ENCODE measurements around the gene HAPLN3.

The HAPLN3 gene

DNA sequence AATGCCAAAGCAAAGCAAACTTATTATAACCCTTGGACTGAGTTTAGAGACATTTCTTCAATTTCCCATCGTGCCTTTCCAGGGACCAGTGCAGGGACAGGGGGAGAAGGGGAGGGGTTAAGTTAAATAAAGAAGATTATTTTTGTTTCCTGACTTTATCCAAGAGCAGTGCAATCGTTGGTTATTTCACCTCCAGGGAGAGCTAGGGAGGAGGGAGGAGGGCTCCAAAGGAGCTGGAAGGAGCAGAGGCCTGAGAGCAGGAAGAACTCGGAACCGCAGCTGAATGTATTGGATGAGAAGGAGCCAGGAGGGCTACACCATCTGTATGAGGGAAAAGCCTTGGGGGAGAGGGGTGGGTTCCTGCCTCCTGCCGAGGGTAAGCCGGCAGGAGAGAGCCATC, 20.7 kb downstream of the HAPLN3 start:
- H3K4me3 ChIP-seq (ENCODE audit: control insufficient read depth in 1 of 7, extremely low read depth in 1 of 7, insufficient read depth in 4 of 7, low read depth in 2 of 7, low read length in 6 of 7), result no peak overlapping the region
- H3K36me3 ChIP-seq (ENCODE audit: control insufficient read depth in 4 of 4, insufficient read depth in 4 of 4, low read length in 3 of 4), result peaks cover 0 to 2% (median 0%) of the 10 kb centered on the region in 4 experiments
- no peak overlapping the region for H3K27ac ChIP-seq (ENCODE audit: insufficient read depth in 1 of 2, low read depth in 1 of 2, low read length in 2 of 2, poor library complexity in 1 of 2, severe bottlenecking in 2 of 2)
- no peaks in the 10 kb centered on the region for H3K9me3 ChIP-seq (ENCODE audit: control extremely low read depth in 1 of 5, control insufficient read depth in 4 of 5, insufficient read depth in 2 of 5, low read depth in 1 of 5, low read length in 4 of 5)
- peaks cover 0 to 14% (median 4%) of the 10 kb centered on the region in 5 experiments for H3K27me3 ChIP-seq (replicated peaks in 2 of 5; ENCODE audit: control insufficient read depth in 4 of 5, insufficient read depth in 5 of 5, low read length in 4 of 5)
- ChIA-PET POLR2A (no interaction called here), CTCF (interaction anchor here (1.1 to 1.2 kb wide), 2 partner anchors 9 to 250 kb away, joined by 3 read pairs; no protein-coding TSS in a partner anchor)
- no peaks in the 10 kb centered on the region for H3K4me1 ChIP-seq (ENCODE audit: control extremely low read depth in 1 of 4, control insufficient read depth in 4 of 4, insufficient read depth in 4 of 4, low read length in 3 of 4)
- no peak for DNase-seq
- 79% methylated on average over 5 of the region's 6 CpGs for WGBS (ENCODE audit: insufficient coverage)

DNA sequence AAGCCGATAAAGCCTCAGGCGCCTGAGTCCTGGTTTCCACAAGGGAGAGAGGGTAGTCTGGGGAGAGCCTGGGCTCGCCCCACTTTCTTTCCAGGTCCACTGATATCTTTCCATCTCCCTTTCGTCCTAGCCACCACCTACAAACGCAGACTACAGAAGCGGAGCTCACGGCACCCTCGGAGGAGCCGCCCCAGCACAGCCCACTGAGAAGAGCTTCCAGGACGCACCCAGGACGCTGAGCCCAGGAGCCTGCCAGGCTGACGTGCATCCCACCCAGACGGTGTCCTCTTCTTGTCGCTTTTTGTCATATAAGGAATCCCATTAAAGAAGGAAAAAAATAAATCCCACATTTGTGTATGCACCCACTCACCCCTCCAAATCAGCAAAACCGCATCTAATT, 21.1 kb downstream of the HAPLN3 start:
- WGBS (ENCODE audit: insufficient coverage), result 97% methylated on average over 12 of the region's 15 CpGs
- H3K27me3 ChIP-seq (replicated peaks in 2 of 5; ENCODE audit: control insufficient read depth in 4 of 5, insufficient read depth in 5 of 5, low read length in 4 of 5), result peaks cover 0 to 14% (median 4%) of the 10 kb centered on the region in 5 experiments
- no peaks in the 10 kb centered on the region for H3K9me3 ChIP-seq (ENCODE audit: control extremely low read depth in 1 of 5, control insufficient read depth in 4 of 5, insufficient read depth in 2 of 5, low read depth in 1 of 5, low read length in 4 of 5)
- CTCF ChIA-PET, result interaction anchor here (1.1 to 1.2 kb wide), 2 partner anchors 9 to 249 kb away, joined by 3 read pairs; no protein-coding TSS in a partner anchor
- no peak overlapping the region for H3K27ac ChIP-seq (ENCODE audit: insufficient read depth in 1 of 2, low read depth in 1 of 2, low read length in 2 of 2, poor library complexity in 1 of 2, severe bottlenecking in 2 of 2)
- POLR2A ChIA-PET, result no interaction called here
- DNase-seq, result no peak
- no peak overlapping the region for H3K4me3 ChIP-seq (ENCODE audit: control insufficient read depth in 1 of 7, extremely low read depth in 1 of 7, insufficient read depth in 4 of 7, low read depth in 2 of 7, low read length in 6 of 7)
- peaks cover 0 to 2% (median 0%) of the 10 kb centered on the region in 4 experiments for H3K36me3 ChIP-seq (ENCODE audit: control insufficient read depth in 4 of 4, insufficient read depth in 4 of 4, low read length in 3 of 4)
- no peaks in the 10 kb centered on the region for H3K4me1 ChIP-seq (ENCODE audit: control extremely low read depth in 1 of 4, control insufficient read depth in 4 of 4, insufficient read depth in 4 of 4, low read length in 3 of 4)

DNA sequence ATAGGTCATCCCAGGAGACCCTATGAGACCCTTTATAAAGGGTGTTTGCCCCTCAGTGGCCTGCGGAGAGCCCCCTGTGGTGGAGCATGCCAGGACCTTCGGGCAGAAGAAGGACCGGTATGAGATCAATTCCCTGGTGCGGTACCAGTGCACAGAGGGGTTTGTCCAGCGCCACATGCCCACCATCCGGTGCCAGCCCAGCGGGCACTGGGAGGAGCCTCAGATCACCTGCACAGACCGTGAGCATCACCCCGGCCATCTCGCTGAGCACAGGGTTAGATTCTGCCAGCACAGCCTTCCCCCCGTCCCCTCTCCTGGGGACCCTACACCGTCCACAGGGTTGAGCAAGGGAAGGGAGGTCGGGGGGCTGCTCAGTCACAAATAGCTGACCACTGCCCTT, 21.6 kb downstream of the HAPLN3 start:
- ChIA-PET POLR2A (no interaction called here), CTCF (interaction anchor here (1.2 kb wide), 1 partner anchor 249 kb away, joined by 3 read pairs; no protein-coding TSS in a partner anchor)
- Histone ChIP-seq H3K4me1 (ENCODE audit: control extremely low read depth in 1 of 4, control insufficient read depth in 4 of 4, insufficient read depth in 4 of 4, low read length in 3 of 4) (no peaks in the 10 kb centered on the region), H3K36me3 (ENCODE audit: control insufficient read depth in 4 of 4, insufficient read depth in 4 of 4, low read length in 3 of 4) (peaks cover 0 to 2% (median 0%) of the 10 kb centered on the region in 4 experiments), H3K4me3 (ENCODE audit: control insufficient read depth in 1 of 7, extremely low read depth in 1 of 7, insufficient read depth in 4 of 7, low read depth in 2 of 7, low read length in 6 of 7) (no peak overlapping the region), H3K9me3 (ENCODE audit: control extremely low read depth in 1 of 5, control insufficient read depth in 4 of 5, insufficient read depth in 2 of 5, low read depth in 1 of 5, low read length in 4 of 5) (no peaks in the 10 kb centered on the region), H3K27me3 (replicated peaks in 2 of 5; ENCODE audit: control insufficient read depth in 4 of 5, insufficient read depth in 5 of 5, low read length in 4 of 5) (peaks cover 0 to 14% (median 4%) of the 10 kb centered on the region in 5 experiments), H3K27ac (ENCODE audit: insufficient read depth in 1 of 2, low read depth in 1 of 2, low read length in 2 of 2, poor library complexity in 1 of 2, severe bottlenecking in 2 of 2) (no peak overlapping the region)
- WGBS (ENCODE audit: insufficient coverage), result 97% methylated on average over 13 of the region's 13 CpGs
- no peak for DNase-seq

DNA sequence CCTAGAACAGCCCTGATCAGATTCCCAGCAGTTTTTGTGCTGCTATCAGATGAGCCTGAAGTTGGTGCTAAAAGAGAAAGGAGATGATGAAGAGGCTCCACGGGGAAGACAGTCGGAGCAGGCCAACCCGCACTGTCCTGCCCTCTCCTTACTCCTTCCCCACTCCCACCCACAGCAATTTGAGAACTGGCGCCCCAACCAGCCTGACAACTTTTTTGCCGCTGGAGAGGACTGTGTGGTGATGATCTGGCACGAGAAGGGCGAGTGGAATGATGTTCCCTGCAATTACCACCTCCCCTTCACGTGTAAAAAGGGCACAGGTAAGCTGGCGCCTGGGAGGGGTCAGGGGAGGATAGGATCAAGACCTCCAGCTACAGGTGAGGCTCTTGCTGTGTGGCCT, 22.6 kb downstream of the HAPLN3 start:
- ChIA-PET CTCF (interaction anchor here (0.7 to 1.8 kb wide), 2 partner anchors 11 to 234 kb away, joined by 3 to 6 read pairs; no protein-coding TSS in a partner anchor), POLR2A (no interaction called here)
- Histone ChIP-seq H3K9me3 (ENCODE audit: control extremely low read depth in 1 of 5, control insufficient read depth in 4 of 5, insufficient read depth in 2 of 5, low read depth in 1 of 5, low read length in 4 of 5) (no peaks in the 10 kb centered on the region), H3K27ac (ENCODE audit: insufficient read depth in 1 of 2, low read depth in 1 of 2, low read length in 2 of 2, poor library complexity in 1 of 2, severe bottlenecking in 2 of 2) (no peak overlapping the region), H3K36me3 (ENCODE audit: control insufficient read depth in 4 of 4, insufficient read depth in 4 of 4, low read length in 3 of 4) (no peaks in the 10 kb centered on the region), H3K27me3 (replicated peaks in 2 of 5; ENCODE audit: control insufficient read depth in 4 of 5, insufficient read depth in 5 of 5, low read length in 4 of 5) (peaks cover 0 to 18% (median 5%) of the 10 kb centered on the region in 5 experiments), H3K4me3 (ENCODE audit: control insufficient read depth in 1 of 7, extremely low read depth in 1 of 7, insufficient read depth in 4 of 7, low read depth in 2 of 7, low read length in 6 of 7) (no peak overlapping the region), H3K4me1 (ENCODE audit: control extremely low read depth in 1 of 4, control insufficient read depth in 4 of 4, insufficient read depth in 4 of 4, low read length in 3 of 4) (no peaks in the 10 kb centered on the region)
- no peak for DNase-seq
- 88% methylated on average over 4 of the region's 9 CpGs for WGBS (ENCODE audit: insufficient coverage)

DNA sequence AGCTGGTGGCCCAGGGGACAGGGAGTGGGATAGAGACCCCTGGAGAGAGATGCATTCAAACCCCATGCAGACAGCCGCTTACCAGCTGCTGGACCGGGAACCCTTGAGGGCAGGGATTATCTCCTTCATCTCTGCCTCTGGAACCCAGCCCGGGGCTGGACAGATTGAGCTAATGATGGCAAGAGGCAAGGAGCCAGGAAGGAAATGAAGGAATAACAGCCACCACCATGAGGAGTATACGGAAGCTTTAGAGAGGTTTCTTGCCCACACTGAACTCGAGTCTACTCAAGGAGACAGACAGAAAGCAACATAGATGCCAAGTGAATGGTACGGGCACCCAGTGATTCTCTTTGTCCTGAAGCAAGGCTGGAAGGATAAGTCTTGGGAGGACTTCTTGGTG, 23.2 kb downstream of the HAPLN3 start:
- H3K36me3 ChIP-seq (ENCODE audit: control insufficient read depth in 4 of 4, insufficient read depth in 4 of 4, low read length in 3 of 4), result no peaks in the 10 kb centered on the region
- no peaks in the 10 kb centered on the region for H3K9me3 ChIP-seq (ENCODE audit: control extremely low read depth in 1 of 5, control insufficient read depth in 4 of 5, insufficient read depth in 2 of 5, low read depth in 1 of 5, low read length in 4 of 5)
- 88% methylated on average over 5 of the region's 6 CpGs for WGBS (ENCODE audit: insufficient coverage)
- ChIA-PET POLR2A (no interaction called here), CTCF (interaction anchor here (0.6 to 1.8 kb wide), 4 partner anchors 12 to 234 kb away, joined by 3 to 6 read pairs (median 4); no protein-coding TSS in a partner anchor)
- H3K27ac ChIP-seq (ENCODE audit: insufficient read depth in 1 of 2, low read depth in 1 of 2, low read length in 2 of 2, poor library complexity in 1 of 2, severe bottlenecking in 2 of 2), result no peak overlapping the region
- H3K4me3 ChIP-seq (ENCODE audit: control insufficient read depth in 1 of 7, extremely low read depth in 1 of 7, insufficient read depth in 4 of 7, low read depth in 2 of 7, low read length in 6 of 7), result no peak overlapping the region
- H3K4me1 ChIP-seq (ENCODE audit: control extremely low read depth in 1 of 4, control insufficient read depth in 4 of 4, insufficient read depth in 4 of 4, low read length in 3 of 4), result no peaks in the 10 kb centered on the region
- peaks cover 0 to 18% (median 5%) of the 10 kb centered on the region in 5 experiments for H3K27me3 ChIP-seq (replicated peaks in 2 of 5; ENCODE audit: control insufficient read depth in 4 of 5, insufficient read depth in 5 of 5, low read length in 4 of 5)
- DNase-seq, result no peak

DNA sequence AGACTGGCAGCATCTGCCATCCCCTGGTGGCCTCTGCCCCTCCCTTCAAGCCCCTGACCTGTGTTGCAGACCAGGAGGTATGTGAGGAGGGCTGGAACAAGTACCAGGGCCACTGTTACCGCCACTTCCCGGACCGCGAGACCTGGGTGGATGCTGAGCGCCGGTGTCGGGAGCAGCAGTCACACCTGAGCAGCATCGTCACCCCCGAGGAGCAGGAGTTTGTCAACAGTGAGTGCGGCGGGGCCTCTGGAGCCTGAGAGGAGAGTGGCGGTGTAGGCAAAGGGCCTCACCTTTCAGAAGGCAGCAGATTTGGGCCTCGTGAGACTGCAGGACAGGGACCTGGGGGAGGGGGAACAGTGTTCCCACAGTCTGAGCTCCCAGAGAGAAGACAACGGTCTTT, 24.0 kb downstream of the HAPLN3 start:
- CTCF ChIA-PET, result interaction anchor here (0.7 to 2.3 kb wide), 5 partner anchors 7 to 250 kb away, joined by 3 to 8 read pairs (median 4); partner anchors contain the start of gene AEN
- Histone ChIP-seq H3K27me3 (replicated peaks in 2 of 5; ENCODE audit: control insufficient read depth in 4 of 5, insufficient read depth in 5 of 5, low read length in 4 of 5) (peaks cover 0 to 18% (median 5%) of the 10 kb centered on the region in 5 experiments), H3K27ac (ENCODE audit: insufficient read depth in 1 of 2, low read depth in 1 of 2, low read length in 2 of 2, poor library complexity in 1 of 2, severe bottlenecking in 2 of 2) (no peak overlapping the region), H3K4me3 (ENCODE audit: control insufficient read depth in 1 of 7, extremely low read depth in 1 of 7, insufficient read depth in 4 of 7, low read depth in 2 of 7, low read length in 6 of 7) (no peak overlapping the region), H3K36me3 (ENCODE audit: control insufficient read depth in 4 of 4, insufficient read depth in 4 of 4, low read length in 3 of 4) (no peaks in the 10 kb centered on the region), H3K9me3 (ENCODE audit: control extremely low read depth in 1 of 5, control insufficient read depth in 4 of 5, insufficient read depth in 2 of 5, low read depth in 1 of 5, low read length in 4 of 5) (no peaks in the 10 kb centered on the region), H3K4me1 (ENCODE audit: control extremely low read depth in 1 of 4, control insufficient read depth in 4 of 4, insufficient read depth in 4 of 4, low read length in 3 of 4) (no peaks in the 10 kb centered on the region)
- POLR2A ChIA-PET, result no interaction called here
- 89% methylated on average over 14 of the region's 14 CpGs for WGBS (ENCODE audit: insufficient coverage)
- no peak for DNase-seq

DNA sequence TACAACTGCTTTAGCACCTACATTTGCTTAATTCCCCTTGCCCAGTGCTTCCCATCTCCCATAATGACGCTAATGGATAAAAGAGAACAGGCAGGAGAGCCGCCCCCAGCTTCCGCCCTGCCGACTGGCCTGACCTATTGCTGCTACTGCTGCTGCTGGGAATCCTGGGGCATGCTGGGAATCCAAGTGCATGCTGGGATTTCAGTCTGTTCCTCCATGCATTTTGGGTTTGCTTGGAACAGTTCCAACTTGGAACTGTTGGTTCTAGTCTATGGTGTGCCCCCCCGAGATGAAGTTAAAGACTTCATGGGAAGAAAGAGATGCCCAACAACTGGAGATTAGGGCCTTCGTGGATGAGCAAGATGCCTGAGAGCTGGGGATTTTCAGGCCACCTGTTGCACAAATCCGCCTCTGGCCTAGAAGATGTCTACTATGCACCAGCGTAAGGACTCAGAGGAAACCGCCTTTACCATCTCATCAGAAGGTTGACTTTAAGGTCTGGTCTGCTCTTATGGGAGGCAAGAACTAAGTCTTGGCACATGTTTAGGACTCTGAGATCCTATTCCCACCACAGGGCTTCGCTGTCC, 29.0 kb downstream of the HAPLN3 start:
- peaks cover 0 to 4% (median 0%) of the 10 kb centered on the region in 5 experiments for H3K9me3 ChIP-seq (ENCODE audit: control extremely low read depth in 1 of 5, control insufficient read depth in 4 of 5, insufficient read depth in 2 of 5, low read depth in 1 of 5, low read length in 4 of 5)
- no peaks in the 10 kb centered on the region for H3K36me3 ChIP-seq (ENCODE audit: control insufficient read depth in 4 of 4, insufficient read depth in 4 of 4, low read length in 3 of 4)
- H3K4me1 ChIP-seq (ENCODE audit: control extremely low read depth in 1 of 4, control insufficient read depth in 4 of 4, insufficient read depth in 4 of 4, low read length in 3 of 4), result no peaks in the 10 kb centered on the region
- WGBS (ENCODE audit: insufficient coverage), result 96% methylated on average over 10 of the region's 10 CpGs
- no peak for DNase-seq
- H3K27me3 ChIP-seq (replicated peaks in 2 of 5; ENCODE audit: control insufficient read depth in 4 of 5, insufficient read depth in 5 of 5, low read length in 4 of 5), result peaks cover 0 to 11% (median 0%) of the 10 kb centered on the region in 5 experiments
- ChIA-PET CTCF (interaction anchor here (1.8 kb wide), 1 partner anchor 12 kb away, joined by 4 read pairs; no protein-coding TSS in a partner anchor), POLR2A (interaction anchor here (0.6 kb wide), 1 partner anchor 47 kb away, joined by 4 read pairs; no protein-coding TSS in a partner anchor)
- H3K4me3 ChIP-seq (ENCODE audit: control insufficient read depth in 1 of 7, extremely low read depth in 1 of 7, insufficient read depth in 4 of 7, low read depth in 2 of 7, low read length in 6 of 7), result no peak overlapping the region
- H3K27ac ChIP-seq (ENCODE audit: insufficient read depth in 1 of 2, low read depth in 1 of 2, low read length in 2 of 2, poor library complexity in 1 of 2, severe bottlenecking in 2 of 2), result no peak overlapping the region

Measured in common myeloid progenitor, CD34-positive (primary cell).